SH-SY5Y (cell line): ENCODE measurements around the gene ENO2.

Experiments used
- GATA2 ChIP-seq: IDR thresholded peaks from 2 replicates; pipeline ENCODE4 v1.6.1; 2011; ENCODE audit warnings: mild to moderate bottlenecking, low read depth, low read length
- GATA3 ChIP-seq: IDR thresholded peaks from 2 replicates; pipeline ENCODE4 v1.6.1; 2011; ENCODE audit warnings: low read depth, mild to moderate bottlenecking, low read length, moderate library complexity

DNA sequence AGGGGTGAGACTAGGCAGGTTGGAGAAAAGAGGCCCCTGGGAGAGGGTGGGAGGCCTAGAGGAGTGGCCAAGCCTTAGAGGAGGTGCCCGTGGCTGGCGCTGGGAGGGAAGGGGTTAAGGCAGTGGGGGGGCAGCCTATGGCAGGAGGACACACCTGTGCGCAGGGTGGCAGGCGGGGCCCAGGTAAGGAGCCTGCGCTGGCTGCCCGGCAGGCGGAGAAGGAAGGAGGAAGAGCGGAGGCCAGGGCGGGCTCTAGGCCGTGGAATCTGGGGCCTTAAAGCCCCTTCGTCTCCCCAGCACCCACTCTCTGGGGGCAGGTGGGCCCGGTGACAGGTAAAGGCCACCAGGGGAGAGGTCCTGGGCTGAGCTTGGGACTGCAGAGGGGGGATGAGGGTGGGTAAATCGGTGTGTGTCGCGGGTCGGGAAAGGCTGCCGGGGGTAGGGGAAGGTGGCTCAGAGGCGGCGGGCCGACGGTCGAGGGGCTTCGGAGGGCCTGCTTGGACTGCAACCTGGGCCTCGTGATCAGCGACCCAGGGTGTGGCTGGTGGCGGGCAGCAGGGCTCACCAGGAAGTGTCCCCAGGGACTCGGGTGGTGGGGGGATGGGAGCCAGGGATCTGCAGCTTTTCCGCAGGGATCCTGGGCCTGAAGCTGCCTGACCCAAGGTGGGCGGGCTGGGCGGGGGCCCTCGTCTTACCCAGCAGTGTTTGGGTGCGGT lies 48.8 kb downstream of the ENO2 start:
- TF ChIP-seq GATA2 (no peak), GATA3 (no peak)
